ENCODE measurements around the gene RUFY2. TPM values are rescaled to one million over a fixed set of nuclear protein-coding genes. Genes with fewer than 3 reads are reported as not detected.

The RUFY2 gene
- total and polyA plus RNA-seq, 3 donors from 2014 or later = 6.1 to 31.3 (median 19.8) TPM

GRCh38 chr10:68348265-68348741 is 58.8 kb downstream of the RUFY2 start:
- intact Hi-C loops (cut with DNase I; ENCODE audit: low total_unique reads) = no loop called here
- Histone ChIP-seq H3K4me3 (no peak overlapping the region), H3K4me1 (no peaks in the 10 kb centered on the region), H3K36me3 (ENCODE audit: low read depth, missing control alignments) (no peaks in the 10 kb centered on the region), H3K9me3 (no peaks in the 10 kb centered on the region), H3K27ac (no peak overlapping the region), H3K27me3 (no peaks in the 10 kb centered on the region)
- peak in 2 of 3 experiments; percentile 42 to 51 for TF ChIP-seq CTCF (IDR thresholded peaks at IDR 0.05)
- TF ChIP-seq POLR2A (IDR thresholded peaks at IDR 0.05) = no peak
- WGBS, 2 donors = 69 to 73% methylated on average over 2 of the region's 2 CpGs
- peak; percentile 31 for DNase-seq

GRCh38 chr10:68346774-68347173 is 60.3 kb downstream of the RUFY2 start:
- Histone ChIP-seq H3K27ac (no peak overlapping the region), H3K36me3 (ENCODE audit: low read depth, missing control alignments) (no peaks in the 10 kb centered on the region), H3K4me3 (no peak overlapping the region), H3K4me1 (no peaks in the 10 kb centered on the region), H3K9me3 (no peaks in the 10 kb centered on the region), H3K27me3 (no peaks in the 10 kb centered on the region)
- 92 to 96% methylated on average over 4 of the region's 4 CpGs for WGBS, 2 donors
- no peak for DNase-seq
- TF ChIP-seq CTCF (IDR thresholded peaks at IDR 0.05) (no peak), POLR2A (IDR thresholded peaks at IDR 0.05) (no peak)
- intact Hi-C loops (cut with DNase I; ENCODE audit: low total_unique reads) = no loop called here

- no peaks in the 10 kb centered on the region for H3K27me3 ChIP-seq
- H3K4me1 ChIP-seq = no peaks in the 10 kb centered on the region
- H3K9me3 ChIP-seq = no peaks in the 10 kb centered on the region
- intact Hi-C loops (cut with DNase I; ENCODE audit: low total_unique reads) = no loop called here
- WGBS, 2 donors = 87 to 94% methylated on average over 4 of the region's 4 CpGs
- TF ChIP-seq POLR2A (IDR thresholded peaks at IDR 0.05) (no peak), CTCF (IDR thresholded peaks at IDR 0.05) (no peak)
- DNase-seq = no peak
- H3K36me3 ChIP-seq (ENCODE audit: low read depth, missing control alignments) = no peaks in the 10 kb centered on the region
- H3K27ac ChIP-seq = no peak overlapping the region
- no peak overlapping the region for H3K4me3 ChIP-seq
These were observed 61.5 kb downstream of the RUFY2 start for GRCh38 chr10:68345621-68346020.

GRCh38 chr10:68342909-68343516 is 64.1 kb downstream of the RUFY2 start:
- 86 to 89% methylated on average over 3 of the region's 3 CpGs for WGBS, 2 donors
- peaks cover 5% of the 10 kb centered on the region for H3K36me3 ChIP-seq (ENCODE audit: low read depth, missing control alignments)
- no peaks in the 10 kb centered on the region for H3K4me1 ChIP-seq
- DNase-seq = no peak
- intact Hi-C loops (cut with DNase I; ENCODE audit: low total_unique reads) = no loop called here
- no peak overlapping the region for H3K4me3 ChIP-seq
- no peak for TF ChIP-seq CTCF (IDR thresholded peaks at IDR 0.05)
- no peak for TF ChIP-seq POLR2A (IDR thresholded peaks at IDR 0.05)
- H3K9me3 ChIP-seq = no peaks in the 10 kb centered on the region
- H3K27me3 ChIP-seq = no peaks in the 10 kb centered on the region
- no peak overlapping the region for H3K27ac ChIP-seq
